HG02840 (cell line): ENCODE data around the gene NME5.
"Not testable (repeated sequence)": the region's sequence is repeated elsewhere in the genome, so short reads cannot be mapped to it uniquely, and the experiment has no call there.

Source experiments
- ATAC-seq: cut with Tn5 transposase; IDR thresholded peaks from one replicate; pipeline ENCODE4 v1.9.1; 2021; ENCODE audit warnings: mild to moderate bottlenecking, moderate library complexity, moderate number of reproducible peaks; ENCODE audit not compliant: unreplicated experiment, low FRiP score

NME5 gene

GRCh38 chr5:138083702-138084101 lies 55.5 kb downstream of the NME5 start, which contains the start of gene WNT8A:
WNT8A (plus strand) TSS chr5:138084033; CDS start chr5:138084128, 95 bp downstream.
- no peak for ATAC-seq

DNA sequence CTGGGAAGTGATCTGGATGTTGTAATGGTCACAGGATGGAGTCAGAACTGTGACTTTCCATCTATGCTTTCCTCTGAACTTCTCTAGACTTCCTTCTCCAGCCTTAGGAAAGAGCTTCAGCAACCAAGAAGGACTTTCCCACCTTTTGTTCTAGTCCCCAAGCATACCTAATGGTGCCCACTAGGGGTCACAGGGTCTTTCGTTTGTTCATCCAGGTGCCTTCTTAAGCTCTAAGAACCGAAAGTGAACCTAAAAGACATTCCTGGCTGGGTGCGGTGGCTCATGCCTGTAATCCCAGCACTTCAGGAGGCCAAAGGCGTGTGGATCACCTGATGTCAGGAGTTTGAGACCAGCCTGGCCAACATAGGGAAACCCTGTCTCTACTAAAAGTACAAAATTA lies 57.2 kb downstream of the NME5 start:
- ATAC-seq, result no peak

GRCh38 chr5:138078006-138078643 lies 61.1 kb downstream of the NME5 start:
- no peak for ATAC-seq

GRCh38 chr5:138077064-138077696 lies 62.0 kb downstream of the NME5 start:
- ATAC-seq, result no peak

- ATAC-seq, result not testable (repeated sequence)
These were observed 69.2 kb downstream of the NME5 start for GRCh38 chr5:138070026-138070425.

- no peak for ATAC-seq
These were observed 70.3 kb downstream of the NME5 start for GRCh38 chr5:138068742-138069600.

DNA sequence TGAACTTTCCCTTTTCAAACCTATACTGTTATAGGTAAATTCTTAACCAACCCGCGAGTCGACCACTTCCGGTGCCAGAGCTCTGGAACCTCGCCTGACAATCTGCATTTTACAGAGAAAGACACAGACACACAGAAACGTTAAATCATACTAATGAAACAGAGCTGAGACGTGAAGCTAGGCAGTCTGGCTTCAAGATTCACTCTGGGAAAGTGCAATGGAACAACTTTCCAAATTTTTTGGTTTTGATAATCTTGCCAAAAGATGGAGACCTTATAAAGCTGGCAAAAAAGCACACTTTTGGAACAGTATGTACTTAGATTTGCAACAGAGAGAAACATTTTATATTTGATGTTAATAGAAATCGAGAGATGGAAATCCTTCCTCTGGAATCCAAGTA lies 71.3 kb downstream of the NME5 start:
- ATAC-seq, result no peak
